HEK293 (cell line): Measurements from ENCODE around the gene DGKG.

Experiments
- CTCF ChIA-PET: fragments of 350-600 bp; formaldehyde crosslinking; extraction: SDS; loops from one replicate; lab custom pipeline; 2021; ENCODE audit warnings: antibody characterized with exemption; lab: Yijun Ruan, JAX
- POLR2A ChIA-PET: fragments of 300-600 bp; formaldehyde crosslinking; extraction: SDS; loops from one replicate; lab custom pipeline; 2020; ENCODE audit warnings: antibody characterized with exemption, inconsistent platforms; lab: Yijun Ruan, JAX
- H3K27ac ChIP-seq: fragments of 200-500 bp; sonication (Bioruptor generic); 2 replicates; pipeline ENCODE4 v1.5.1; 2014; ENCODE audit warnings: low read depth, low read length, control low read depth, inconsistent platforms; ENCODE audit errors: extremely low read depth
- H3K36me3 ChIP-seq, 2 experiments: fragments of 200-500 bp in 1 of 2; sonication (Bioruptor generic) in 1 of 2; 1 replicate in 1 of 2; 2 replicates in 1 of 2; pipeline ENCODE4 v1.5.1; 2014 to 2017; ENCODE audit warnings: inconsistent platforms in 2 of 2, low read length in 2 of 2; ENCODE audit not compliant: control insufficient read depth in 2 of 2, insufficient read depth in 1 of 2
- H3K4me1 ChIP-seq: fragments of 200-500 bp; sonication (Bioruptor generic); 2 replicates; pipeline ENCODE4 v1.5.1; 2014; ENCODE audit warnings: mild to moderate bottlenecking, low read length, inconsistent platforms; ENCODE audit not compliant: control insufficient read depth, insufficient read depth
- H3K4me3 ChIP-seq: 2 replicates; pipeline ENCODE4 v1.5.1; 2011; ENCODE audit warnings: low read depth, mild to moderate bottlenecking, control low read depth, low read length, moderate library complexity
- H3K9me3 ChIP-seq: fragments of 200-500 bp; sonication (Bioruptor generic); 2 replicates; pipeline ENCODE4 v1.5.1; 2014; ENCODE audit warnings: low read depth, low read length, inconsistent platforms; ENCODE audit not compliant: control insufficient read depth, insufficient read depth
- CTCF ChIP-seq: fragments of 450-650 bp; formaldehyde crosslinking; IDR thresholded peaks from 2 replicates; pipeline ENCODE4 v1.5.1; 2016; ENCODE audit warnings: missing biosample characterization, missing genetic modification characterization
- MZF1 ChIP-seq: fragments of 450-650 bp; formaldehyde crosslinking; IDR thresholded peaks from 2 replicates; pipeline ENCODE4 v1.5.1; 2017; ENCODE audit warnings: missing biosample characterization, missing genetic modification characterization, borderline replicate concordance
- SP2 ChIP-seq: fragments of 450-650 bp; formaldehyde crosslinking; IDR thresholded peaks from 2 replicates; pipeline ENCODE4 v1.5.1; 2016; ENCODE audit warnings: missing biosample characterization, missing genetic modification characterization
- ZBTB17 ChIP-seq: fragments of 450-650 bp; formaldehyde crosslinking; IDR thresholded peaks from 2 replicates; pipeline ENCODE4 v1.5.1; 2016; ENCODE audit warnings: missing biosample characterization, missing genetic modification characterization
- ZBTB21 ChIP-seq: fragments of 450-650 bp; formaldehyde crosslinking; IDR thresholded peaks from 2 replicates; pipeline ENCODE4 v1.5.1; 2017; ENCODE audit warnings: missing biosample characterization, missing genetic modification characterization
- ZNF146 ChIP-seq: fragments of 450-650 bp; formaldehyde crosslinking; IDR thresholded peaks from 2 replicates; pipeline ENCODE4 v1.5.1; 2016; ENCODE audit warnings: missing biosample characterization, missing genetic modification characterization
- ZNF211 ChIP-seq: fragments of 450-650 bp; formaldehyde crosslinking; IDR thresholded peaks from 2 replicates; pipeline ENCODE4 v1.5.1; 2016; ENCODE audit warnings: low read depth, missing biosample characterization, missing genetic modification characterization
- ZNF26 ChIP-seq: fragments of 450-650 bp; formaldehyde crosslinking; IDR thresholded peaks from 2 replicates; pipeline ENCODE4 v1.5.1; 2016; ENCODE audit warnings: missing biosample characterization, missing genetic modification characterization
- ZNF266 ChIP-seq: fragments of 450-650 bp; formaldehyde crosslinking; IDR thresholded peaks from 2 replicates; pipeline ENCODE4 v1.5.1; 2016; ENCODE audit warnings: missing biosample characterization, missing genetic modification characterization, low read depth
- ZNF513 ChIP-seq: fragments of 450-650 bp; IDR thresholded peaks from 2 replicates; pipeline ENCODE4 v1.5.1; 2018; ENCODE audit warnings: missing biosample characterization, missing genetic modification characterization
- ZNF580 ChIP-seq: fragments of 450-650 bp; formaldehyde crosslinking; IDR thresholded peaks from 2 replicates; pipeline ENCODE4 v1.5.1; 2016; ENCODE audit warnings: missing biosample characterization, missing genetic modification characterization
- ZNF624 ChIP-seq: fragments of 450-650 bp; formaldehyde crosslinking; IDR thresholded peaks from 2 replicates; pipeline ENCODE4 v1.5.1; 2017; ENCODE audit warnings: missing biosample characterization, missing genetic modification characterization
- ZNF658 ChIP-seq: fragments of 450-650 bp; formaldehyde crosslinking; IDR thresholded peaks from 2 replicates; pipeline ENCODE4; 2016; ENCODE audit warnings: missing biosample characterization, missing genetic modification characterization
- ZNF776 ChIP-seq: fragments of 450-650 bp; formaldehyde crosslinking; IDR thresholded peaks from 2 replicates; pipeline ENCODE4 v1.5.0; 2017; ENCODE audit warnings: missing biosample characterization, missing genetic modification characterization, borderline replicate concordance
- ZSCAN23 ChIP-seq: fragments of 450-650 bp; formaldehyde crosslinking; IDR thresholded peaks from 2 replicates; pipeline ENCODE4 v1.5.1; 2016; ENCODE audit warnings: missing biosample characterization, missing genetic modification characterization

The DGKG gene

GRCh38 chr3:186287711-186288110 lies 74.3 kb downstream of the DGKG start (continued):
- TF ChIP-seq ZNF658 (tag by site-specific recombination), result no peak
- TF ChIP-seq ZNF266 (tag by site-specific recombination), result no peak
- no peak for TF ChIP-seq ZNF146 (tag by site-specific recombination)

- POLR2A ChIA-PET, result no interaction called here
- no peak for TF ChIP-seq CTCF
- TF ChIP-seq ZNF776 (tag by site-specific recombination), result no peak
- TF ChIP-seq ZBTB21 (tag by site-specific recombination), result no peak
- no peak for TF ChIP-seq ZBTB17 (tag by site-specific recombination)
- no peak for TF ChIP-seq ZSCAN23 (tag by site-specific recombination)
- TF ChIP-seq ZNF211 (tag by site-specific recombination), result no peak
- TF ChIP-seq ZNF580, result no peak
- TF ChIP-seq ZNF624 (tag by site-specific recombination), result no peak
- Histone ChIP-seq H3K4me1 (no peaks in the 10 kb centered on the region), H3K9me3 (no peaks in the 10 kb centered on the region), H3K4me3 (no peak overlapping the region), H3K36me3 (no peaks in the 10 kb centered on the region), H3K27ac (no peak overlapping the region)
- CTCF ChIA-PET, result no interaction called here
Observed at GRCh38 chr3:186286114-186286513, 75.9 kb downstream of the DGKG start.

- no peaks in the 10 kb centered on the region for H3K9me3 ChIP-seq
- H3K27ac ChIP-seq, result no peak overlapping the region
- no peak overlapping the region for H3K4me3 ChIP-seq
- no peaks in the 10 kb centered on the region for H3K36me3 ChIP-seq
- no peaks in the 10 kb centered on the region for H3K4me1 ChIP-seq
- TF ChIP-seq ZNF26 (tag by site-specific recombination) (no peak), SP2 (tag by site-specific recombination) (no peak), ZNF513 (tag by site-specific recombination) (no peak)
- CTCF ChIA-PET, result no interaction called here
- POLR2A ChIA-PET, result no interaction called here
Observed at GRCh38 chr3:186284661-186285060, 77.4 kb downstream of the DGKG start.

- H3K4me3 ChIP-seq, result no peak overlapping the region
- no peak overlapping the region for H3K27ac ChIP-seq
- POLR2A ChIA-PET, result no interaction called here
- no peaks in the 10 kb centered on the region for H3K4me1 ChIP-seq
- TF ChIP-seq MZF1 (tag by site-specific recombination), result no peak
- TF ChIP-seq, all 188 proteins: peak for 0
- H3K36me3 ChIP-seq, result no peaks in the 10 kb centered on the region
- CTCF ChIA-PET, result no interaction called here
- H3K9me3 ChIP-seq, result no peaks in the 10 kb centered on the region
Observed at GRCh38 chr3:186284349-186284652, 77.7 kb downstream of the DGKG start.
